Measurements from ENCODE around the gene RBM22. TPM values are rescaled to one million over a fixed set of nuclear protein-coding genes. Genes with fewer than 3 reads are reported as not detected.

The RBM22 gene
- total RNA-seq, 1 experiment from 2014 or later, result 34.0 TPM

DNA sequence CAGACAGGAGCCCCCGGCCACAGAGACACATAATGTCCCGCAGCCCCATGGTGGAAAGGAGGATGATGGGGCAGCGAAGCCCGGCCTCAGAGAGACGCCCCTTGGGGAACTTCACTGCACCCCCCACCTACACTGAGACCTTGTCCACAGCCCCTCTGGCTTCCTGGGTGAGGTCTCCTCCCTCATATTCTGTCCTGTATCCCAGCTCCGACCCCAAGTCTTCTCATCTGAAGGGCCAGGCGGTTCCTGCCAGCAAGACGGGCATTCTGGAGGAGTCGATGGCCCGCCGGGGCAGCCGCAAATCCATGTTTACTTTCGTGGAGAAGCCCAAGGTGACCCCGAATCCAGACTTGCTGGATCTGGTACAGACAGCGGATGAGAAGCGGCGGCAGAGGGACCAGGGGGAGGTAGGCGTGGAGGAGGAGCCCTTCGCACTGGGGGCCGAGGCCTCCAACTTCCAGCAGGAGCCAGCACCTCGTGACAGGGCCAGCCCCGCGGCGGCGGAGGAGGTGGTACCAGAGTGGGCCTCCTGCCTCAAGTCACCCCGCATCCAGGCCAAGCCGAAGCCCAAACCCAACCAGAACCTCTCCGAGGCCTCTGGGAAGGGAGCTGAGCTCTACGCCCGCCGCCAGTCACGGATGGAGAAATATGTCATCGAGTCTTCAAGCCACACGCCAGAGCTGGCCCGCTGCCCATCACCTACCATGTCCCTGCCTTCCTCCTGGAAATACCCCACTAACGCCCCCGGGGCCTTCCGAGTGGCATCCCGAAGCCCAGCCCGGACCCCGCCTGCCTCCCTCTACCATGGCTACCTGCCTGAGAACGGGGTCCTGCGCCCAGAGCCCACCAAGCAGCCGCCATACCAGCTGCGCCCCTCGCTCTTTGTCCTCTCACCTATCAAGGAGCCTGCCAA is 51.5 kb downstream of the RBM22 start (continued):
- TF ChIP-seq, protein P1, sequence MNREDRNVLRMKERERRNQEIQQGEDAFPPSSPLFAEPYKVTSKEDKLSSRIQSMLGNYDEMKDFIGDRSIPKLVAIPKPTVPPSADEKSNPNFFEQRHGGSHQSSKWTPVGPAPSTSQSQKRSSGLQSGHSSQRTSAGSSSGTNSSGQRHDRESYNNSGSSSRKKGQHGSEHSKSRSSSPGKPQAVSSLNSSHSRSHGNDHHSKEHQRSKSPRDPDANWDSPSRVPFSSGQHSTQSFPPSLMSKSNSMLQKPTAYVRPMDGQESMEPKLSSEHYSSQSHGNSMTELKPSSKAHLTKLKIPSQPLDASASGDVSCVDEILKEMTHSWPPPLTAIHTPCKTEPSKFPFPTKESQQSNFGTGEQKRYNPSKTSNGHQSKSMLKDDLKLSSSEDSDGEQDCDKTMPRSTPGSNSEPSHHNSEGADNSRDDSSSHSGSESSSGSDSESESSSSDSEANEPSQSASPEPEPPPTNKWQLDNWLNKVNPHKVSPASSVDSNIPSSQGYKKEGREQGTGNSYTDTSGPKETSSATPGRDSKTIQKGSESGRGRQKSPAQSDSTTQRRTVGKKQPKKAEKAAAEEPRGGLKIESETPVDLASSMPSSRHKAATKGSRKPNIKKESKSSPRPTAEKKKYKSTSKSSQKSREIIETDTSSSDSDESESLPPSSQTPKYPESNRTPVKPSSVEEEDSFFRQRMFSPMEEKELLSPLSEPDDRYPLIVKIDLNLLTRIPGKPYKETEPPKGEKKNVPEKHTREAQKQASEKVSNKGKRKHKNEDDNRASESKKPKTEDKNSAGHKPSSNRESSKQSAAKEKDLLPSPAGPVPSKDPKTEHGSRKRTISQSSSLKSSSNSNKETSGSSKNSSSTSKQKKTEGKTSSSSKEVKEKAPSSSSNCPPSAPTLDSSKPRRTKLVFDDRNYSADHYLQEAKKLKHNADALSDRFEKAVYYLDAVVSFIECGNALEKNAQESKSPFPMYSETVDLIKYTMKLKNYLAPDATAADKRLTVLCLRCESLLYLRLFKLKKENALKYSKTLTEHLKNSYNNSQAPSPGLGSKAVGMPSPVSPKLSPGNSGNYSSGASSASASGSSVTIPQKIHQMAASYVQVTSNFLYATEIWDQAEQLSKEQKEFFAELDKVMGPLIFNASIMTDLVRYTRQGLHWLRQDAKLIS (CRISPR knock-in tag; IDR thresholded peaks at IDR 0.05; ENCODE audit: borderline replicate concordance), result no peak

DNA sequence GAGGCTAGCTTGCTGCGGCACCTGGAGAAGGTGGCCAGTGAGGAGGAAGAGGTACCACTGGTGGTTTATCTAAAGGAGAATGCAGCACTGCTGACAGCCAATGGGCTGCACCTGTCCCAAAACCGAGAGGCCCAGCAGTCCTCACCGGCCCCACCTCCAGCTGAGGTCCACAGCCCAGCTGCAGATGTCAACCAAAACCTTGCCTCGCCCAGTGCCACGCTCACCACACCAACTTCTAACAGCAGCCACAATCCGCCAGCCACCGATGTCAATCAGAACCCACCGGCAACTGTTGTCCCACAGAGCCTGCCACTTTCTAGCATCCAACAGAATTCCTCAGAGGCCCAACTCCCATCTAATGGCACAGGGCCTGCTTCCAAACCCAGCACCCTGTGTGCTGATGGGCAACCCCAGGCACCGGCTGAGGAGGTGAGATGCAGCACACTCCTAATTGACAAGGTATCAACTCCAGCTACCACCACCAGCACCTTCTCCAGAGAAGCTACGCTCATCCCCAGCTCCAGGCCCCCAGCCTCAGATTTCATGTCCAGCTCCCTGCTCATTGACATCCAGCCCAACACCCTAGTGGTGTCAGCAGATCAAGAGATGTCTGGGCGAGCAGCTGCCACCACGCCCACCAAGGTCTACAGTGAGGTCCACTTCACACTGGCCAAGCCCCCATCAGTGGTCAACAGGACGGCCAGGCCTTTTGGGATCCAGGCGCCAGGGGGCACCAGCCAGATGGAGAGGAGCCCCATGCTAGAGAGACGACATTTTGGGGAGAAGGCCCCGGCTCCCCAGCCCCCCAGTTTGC is 52.4 kb downstream of the RBM22 start:
- DNase-seq (ENCODE audit: low spot score), result no peak
- Mint-ChIP-seq H3K36me3 (no peaks in the 10 kb centered on the region), H3K27ac (no peak overlapping the region; the same call in 1 of the 2 replicates), H3K9me3 (no peaks in the 10 kb centered on the region), H3K4me3 (no peak overlapping the region), H3K27me3 (ENCODE audit: low read depth) (no peaks in the 10 kb centered on the region; the same call in 1 of the 2 replicates), H3K4me1 (peaks cover 32% of the 10 kb centered on the region)
- no peak for TF ChIP-seq ZNF416 (CRISPR knock-in tag; IDR thresholded peaks at IDR 0.05)
- TF ChIP-seq, protein P1 (CRISPR knock-in tag; IDR thresholded peaks at IDR 0.05; ENCODE audit: borderline replicate concordance), result no peak
- no peak for ATAC-seq
- ChIA-PET CTCF (interaction anchor here (1.1 kb wide), 1 partner anchor 64 kb away, joined by 3 read pairs; no protein-coding TSS in a partner anchor), POLR2A (no interaction called here)

DNA sequence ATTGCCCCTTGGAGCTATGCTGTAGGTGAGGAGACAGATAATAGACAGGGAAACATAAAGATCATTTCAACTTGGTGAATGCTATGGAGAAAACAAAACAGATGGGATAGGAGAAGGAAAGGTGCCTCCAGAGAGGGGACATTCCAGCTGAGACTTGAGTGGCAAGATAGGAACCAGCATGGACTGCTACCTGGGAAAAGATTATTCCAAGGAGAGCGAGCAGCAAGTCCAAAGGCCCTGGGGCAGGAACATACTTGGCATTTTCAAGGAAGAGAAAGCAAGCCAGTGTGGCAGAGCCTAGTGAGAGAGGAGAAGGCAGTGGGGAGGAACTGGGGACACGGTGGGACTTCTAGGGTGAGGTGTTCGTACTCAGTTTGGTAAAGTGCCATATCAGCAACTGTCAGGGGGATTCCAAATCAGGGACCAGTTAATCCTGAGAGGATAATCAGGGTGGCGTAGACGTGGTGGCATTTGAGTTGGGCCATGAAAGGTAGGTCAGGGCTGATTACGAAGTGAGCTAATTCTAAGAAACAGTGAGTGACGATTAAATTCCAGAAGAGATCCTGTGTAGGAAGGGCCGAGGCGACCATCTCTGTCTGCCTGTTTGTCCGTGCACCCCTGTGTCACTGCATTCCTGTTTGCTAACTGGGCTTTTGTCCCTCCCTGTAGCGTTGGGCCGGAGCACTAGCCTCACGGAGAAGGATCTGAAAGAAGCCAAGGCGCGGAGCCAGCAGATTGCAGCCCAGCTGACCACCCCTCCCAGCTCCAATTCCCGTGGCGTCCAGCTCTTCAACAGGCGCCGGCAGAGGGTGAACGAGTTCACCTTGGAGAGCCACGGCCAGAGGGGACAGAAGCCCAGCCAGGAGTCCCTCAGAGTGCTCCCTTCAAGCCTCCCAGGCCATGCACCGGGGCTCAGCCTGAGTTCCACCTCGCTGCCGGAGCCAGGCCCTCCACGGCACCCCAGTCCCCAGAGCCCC is 53.3 kb downstream of the RBM22 start:
- H3K9me3 Mint-ChIP-seq, result no peaks in the 10 kb centered on the region
- no peak for DNase-seq (ENCODE audit: low spot score)
- no peak for ATAC-seq
- POLR2A ChIA-PET, result no interaction called here
- H3K27me3 Mint-ChIP-seq (ENCODE audit: low read depth), result no peaks in the 10 kb centered on the region
- no peak overlapping the region for H3K4me3 Mint-ChIP-seq
- CTCF ChIA-PET, result interaction anchor here (0.7 to 1.1 kb wide), 5 partner anchors 8 to 88 kb away, joined by 3 to 4 read pairs (median 3); no protein-coding TSS in a partner anchor
- no peaks in the 10 kb centered on the region for H3K36me3 Mint-ChIP-seq
- H3K4me1 Mint-ChIP-seq, result peaks cover 32% of the 10 kb centered on the region
- no peak overlapping the region; the same call in 1 of the 2 replicates for H3K27ac Mint-ChIP-seq
- TF ChIP-seq SOX15 (CRISPR knock-in tag; IDR thresholded peaks at IDR 0.05), result no peak
- TF ChIP-seq ZNF396 (CRISPR knock-in tag; IDR thresholded peaks at IDR 0.05; ENCODE audit: borderline replicate concordance), result no peak
- TF ChIP-seq USF2 (CRISPR knock-in tag; IDR thresholded peaks at IDR 0.05), result no peak
- no peak for TF ChIP-seq JUN (CRISPR knock-in tag; IDR thresholded peaks at IDR 0.05)
- TF ChIP-seq NFE2L1 (CRISPR knock-in tag; IDR thresholded peaks at IDR 0.05), result no peak
- TF ChIP-seq TEAD1 (CRISPR knock-in tag; IDR thresholded peaks at IDR 0.05), result no peak
- TF ChIP-seq, protein P2, sequence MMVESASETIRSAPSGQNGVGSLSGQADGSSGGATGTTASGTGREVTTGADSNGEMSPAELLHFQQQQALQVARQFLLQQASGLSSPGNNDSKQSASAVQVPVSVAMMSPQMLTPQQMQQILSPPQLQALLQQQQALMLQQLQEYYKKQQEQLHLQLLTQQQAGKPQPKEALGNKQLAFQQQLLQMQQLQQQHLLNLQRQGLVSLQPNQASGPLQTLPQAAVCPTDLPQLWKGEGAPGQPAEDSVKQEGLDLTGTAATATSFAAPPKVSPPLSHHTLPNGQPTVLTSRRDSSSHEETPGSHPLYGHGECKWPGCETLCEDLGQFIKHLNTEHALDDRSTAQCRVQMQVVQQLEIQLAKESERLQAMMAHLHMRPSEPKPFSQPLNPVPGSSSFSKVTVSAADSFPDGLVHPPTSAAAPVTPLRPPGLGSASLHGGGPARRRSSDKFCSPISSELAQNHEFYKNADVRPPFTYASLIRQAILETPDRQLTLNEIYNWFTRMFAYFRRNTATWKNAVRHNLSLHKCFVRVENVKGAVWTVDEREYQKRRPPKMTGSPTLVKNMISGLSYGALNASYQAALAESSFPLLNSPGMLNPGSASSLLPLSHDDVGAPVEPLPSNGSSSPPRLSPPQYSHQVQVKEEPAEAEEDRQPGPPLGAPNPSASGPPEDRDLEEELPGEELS (CRISPR knock-in tag; IDR thresholded peaks at IDR 0.05), result no peak
- no peak for TF ChIP-seq E2F1 (CRISPR knock-in tag; IDR thresholded peaks at IDR 0.05)
- TF ChIP-seq CBFB (CRISPR knock-in tag; IDR thresholded peaks at IDR 0.05; ENCODE audit: low read depth), result no peak
- no peak for TF ChIP-seq FOXJ3 (CRISPR knock-in tag; IDR thresholded peaks at IDR 0.05; ENCODE audit: borderline replicate concordance)
- TF ChIP-seq CREM (CRISPR knock-in tag; IDR thresholded peaks at IDR 0.05), result no peak
- TF ChIP-seq FOXK1 (CRISPR knock-in tag; IDR thresholded peaks at IDR 0.05), result no peak
- TF ChIP-seq, protein P3, sequence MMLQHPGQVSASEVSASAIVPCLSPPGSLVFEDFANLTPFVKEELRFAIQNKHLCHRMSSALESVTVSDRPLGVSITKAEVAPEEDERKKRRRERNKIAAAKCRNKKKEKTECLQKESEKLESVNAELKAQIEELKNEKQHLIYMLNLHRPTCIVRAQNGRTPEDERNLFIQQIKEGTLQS (CRISPR knock-in tag; conservative IDR thresholded peaks at IDR 0.05), result no peak

All from WTC11 (cell line).